PC-3 (cell line): ENCODE measurements around the gene SPC24. TPM values are rescaled to one million over a fixed set of nuclear protein-coding genes. Genes with fewer than 3 reads are reported as not detected.

Source experiments
- ATAC-seq: fragments of 200-7000 bp; cut with Tn5 transposase; 2 replicates; pipeline ENCODE4 v1.9.1; 2020; ENCODE audit warnings: mild to moderate bottlenecking, moderate library complexity
- BruUV-seq: library from RNA; stranded (reverse); fragments of 400-500 nt; replicated peaks from 2 replicates; lab custom pipeline; 2021; lab: Mats Ljungman, UMichigan
- CTCF ChIA-PET: fragments of 300-600 bp; sonication (Branson Sonifier 250); formaldehyde crosslinking; loops from one replicate; lab custom pipeline; 2022; ENCODE audit warnings: antibody characterized with exemption; lab: Charles Lee
- POLR2A ChIA-PET: fragments of 300-600 bp; sonication (Branson Sonifier 250); formaldehyde crosslinking; loops from one replicate; lab custom pipeline; 2022; ENCODE audit warnings: antibody characterized with exemption; ENCODE audit not compliant: unreplicated experiment; lab: Charles Lee
- DNase-seq: peaks from one replicate; pipeline ENCODE4 v3.0.0-alpha.2; 2015
- H2AFZ ChIP-seq: fragments of 300-600 bp; sonication (generic); 2 replicates; pipeline ENCODE4 v1.6.0; 2016; ENCODE audit warnings: antibody characterized with exemption, low read length
- H3F3A ChIP-seq: fragments of 300-600 bp; sonication (generic); one replicate; pipeline ENCODE4 v1.6.0; 2017; ENCODE audit warnings: antibody characterized with exemption, low read length, control low read depth, mild to moderate bottlenecking; ENCODE audit not compliant: unreplicated experiment
- H3K27ac ChIP-seq: fragments of 300-600 bp; sonication (generic); 2 replicates; pipeline ENCODE4 v1.5.1; 2016; ENCODE audit warnings: mild to moderate bottlenecking, low read length
- H3K27me3 ChIP-seq: fragments of 300-600 bp; sonication (generic); 2 replicates; pipeline ENCODE4 v1.6.1; 2016; ENCODE audit warnings: low read length, mixed read lengths
- H3K36me3 ChIP-seq: fragments of 300-600 bp; sonication (generic); 2 replicates; pipeline ENCODE4 v1.6.1; 2016; ENCODE audit warnings: low read depth, mixed run types, low read length, mixed read lengths
- H3K4me1 ChIP-seq: fragments of 300-600 bp; sonication (generic); 2 replicates; pipeline ENCODE4 v1.5.1; 2016; ENCODE audit warnings: low read length; ENCODE audit not compliant: insufficient read depth
- H3K4me2 ChIP-seq: fragments of 300-600 bp; sonication (generic); 2 replicates; pipeline ENCODE4 v1.6.0; 2016; ENCODE audit warnings: low read length
- H3K4me3 ChIP-seq: fragments of 300-600 bp; sonication (generic); 2 replicates; pipeline ENCODE4 v1.5.1; 2016; ENCODE audit warnings: mild to moderate bottlenecking, low read length, mixed read lengths
- H3K79me2 ChIP-seq: fragments of 300-600 bp; sonication (generic); 2 replicates; pipeline ENCODE4 v1.6.1; 2017; ENCODE audit warnings: low read length, mixed read lengths
- H3K9ac ChIP-seq: fragments of 300-600 bp; sonication (generic); 2 replicates; pipeline ENCODE4 v1.6.0; 2016; ENCODE audit warnings: mild to moderate bottlenecking, low read length
- H3K9me2 ChIP-seq: fragments of 300-600 bp; sonication (generic); replicated peaks from 2 replicates; pipeline ENCODE4 v1.6.1; 2016; ENCODE audit warnings: mixed run types, low read length, mixed read lengths
- H3K9me3 ChIP-seq: fragments of 300-600 bp; sonication (generic); 2 replicates; pipeline ENCODE4 v1.6.1; 2016; ENCODE audit warnings: low read length, mixed read lengths
- H4K20me1 ChIP-seq: fragments of 300-600 bp; sonication (generic); 2 replicates; pipeline ENCODE4 v1.6.1; 2016; ENCODE audit warnings: low read length, mixed read lengths
- EZH2 ChIP-seq: fragments of 300-600 bp; sonication (generic); IDR thresholded peaks from one replicate; pipeline ENCODE4 v1.6.1; 2017; ENCODE audit warnings: antibody characterized with exemption, mild to moderate bottlenecking, low read length; ENCODE audit not compliant: unreplicated experiment
- EZH2phosphoT487 ChIP-seq: fragments of 300-600 bp; sonication (generic); IDR thresholded peaks from 2 replicates; pipeline ENCODE4 v1.6.1; 2018; ENCODE audit warnings: mild to moderate bottlenecking, antibody characterized with exemption, low read length, borderline replicate concordance
- intact Hi-C: fragments of 100-400 bp; cut with micrococcal nuclease; formaldehyde crosslinking; loops from 2 replicates; pipeline ENCODE4 v1.9.0; 2023
- microRNA-seq: library from miRNA; unstranded; fragments of <30 nt; microRNA quantifications from one replicate; pipeline ENCODE4 v1.1.0, GENCODE V29; 2020; ENCODE audit not compliant: unreplicated experiment
- total RNA-seq: library from RNA; depleted of rRNA; stranded (reverse); fragments of >200 nt; gene quantifications from 2 replicates; pipeline ENCODE4 v1.2.3, GENCODE V29; 2014; rRNA removed
- TF ChIP-seq, protein P1 (sequence below): fragments of 300-600 bp; sonication (generic); conservative IDR thresholded peaks from 2 replicates; pipeline ENCODE4 v1.5.1; 2017; ENCODE audit warnings: antibody characterized with exemption, low read depth, mild to moderate bottlenecking, low read length

SPC24 gene
- total RNA-seq, 1 experiment from 2014 or later: 142 TPM

DNA sequence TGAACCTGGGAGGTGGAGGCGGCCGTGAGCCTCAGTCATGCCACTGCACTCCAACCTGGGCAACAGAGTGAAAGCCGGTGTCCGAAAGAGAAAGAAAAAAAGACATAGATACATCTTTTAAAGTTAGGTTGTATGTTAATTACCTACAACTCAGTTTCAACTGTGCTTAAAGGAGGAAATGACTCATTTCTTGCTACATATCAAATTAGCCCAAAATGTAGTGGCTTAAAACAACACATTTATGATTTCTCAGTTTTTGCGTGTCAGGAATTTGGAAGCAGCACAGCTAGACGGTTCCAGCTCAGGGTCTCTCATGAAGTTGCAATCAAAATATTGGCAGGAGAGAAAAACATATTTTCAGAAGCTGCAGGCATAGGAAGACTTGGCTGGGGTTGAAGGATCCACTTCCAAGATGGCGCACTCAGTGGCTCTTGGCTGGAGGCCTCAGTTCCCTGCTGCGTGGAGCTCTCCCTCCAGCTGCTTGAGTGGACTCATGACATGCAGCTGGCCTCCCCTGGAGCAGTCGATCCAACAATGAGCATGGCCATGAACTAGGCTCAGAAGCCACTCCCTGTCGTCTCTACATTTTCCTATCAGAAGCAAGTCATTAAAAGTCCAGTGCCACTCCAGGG is 59.3 kb downstream of the SPC24 start:
- no peaks in the 10 kb centered on the region for H3K27me3 ChIP-seq
- intact Hi-C loops: no loop called here
- ChIA-PET POLR2A (interaction anchor here (0.6 to 0.7 kb wide), 4 partner anchors 11 to 34 kb away, joined by 3 to 10 read pairs (median 6); no protein-coding TSS in a partner anchor), CTCF (no interaction called here)
- H3K9me3 ChIP-seq: no peaks in the 10 kb centered on the region
- TF ChIP-seq EZH2phosphoT487 (no peak), EZH2 (no peak)
- TF ChIP-seq, protein P1, sequence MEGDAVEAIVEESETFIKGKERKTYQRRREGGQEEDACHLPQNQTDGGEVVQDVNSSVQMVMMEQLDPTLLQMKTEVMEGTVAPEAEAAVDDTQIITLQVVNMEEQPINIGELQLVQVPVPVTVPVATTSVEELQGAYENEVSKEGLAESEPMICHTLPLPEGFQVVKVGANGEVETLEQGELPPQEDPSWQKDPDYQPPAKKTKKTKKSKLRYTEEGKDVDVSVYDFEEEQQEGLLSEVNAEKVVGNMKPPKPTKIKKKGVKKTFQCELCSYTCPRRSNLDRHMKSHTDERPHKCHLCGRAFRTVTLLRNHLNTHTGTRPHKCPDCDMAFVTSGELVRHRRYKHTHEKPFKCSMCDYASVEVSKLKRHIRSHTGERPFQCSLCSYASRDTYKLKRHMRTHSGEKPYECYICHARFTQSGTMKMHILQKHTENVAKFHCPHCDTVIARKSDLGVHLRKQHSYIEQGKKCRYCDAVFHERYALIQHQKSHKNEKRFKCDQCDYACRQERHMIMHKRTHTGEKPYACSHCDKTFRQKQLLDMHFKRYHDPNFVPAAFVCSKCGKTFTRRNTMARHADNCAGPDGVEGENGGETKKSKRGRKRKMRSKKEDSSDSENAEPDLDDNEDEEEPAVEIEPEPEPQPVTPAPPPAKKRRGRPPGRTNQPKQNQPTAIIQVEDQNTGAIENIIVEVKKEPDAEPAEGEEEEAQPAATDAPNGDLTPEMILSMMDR: no peak
- DNase-seq (peak; percentile 35), ATAC-seq (no peak)
- H3K4me3 ChIP-seq: peak overlapping the region; percentile 24
- H2AFZ ChIP-seq: no peak overlapping the region
- BruUV-seq: no TSS peak
- peak overlapping the region; percentile 93 for H3K27ac ChIP-seq
- peaks cover 68% of the 10 kb centered on the region for H4K20me1 ChIP-seq
- H3K9ac ChIP-seq: peak overlapping the region; percentile 69
- peaks cover 15% of the 10 kb centered on the region for H3F3A ChIP-seq
- H3K9me2 ChIP-seq: no peaks in the 10 kb centered on the region
- H3K36me3 ChIP-seq: peaks cover 64% of the 10 kb centered on the region
- peaks cover 41% of the 10 kb centered on the region for H3K4me1 ChIP-seq
- H3K79me2 ChIP-seq: peaks cover 92% of the 10 kb centered on the region
- H3K4me2 ChIP-seq: peak overlapping the region; percentile 68

Small RNA genes within 50 kb of the gene (microRNA-seq; reads per million reads assigned to microRNA genes)
- 6.5 reads per million, percentile 29 among the genes with 10 or more reads in this experiment for gene MIR6886

Other genes starting within 250 kb of the SPC24 start
- gene YIPF2, start 227.1 kb downstream of the SPC24 start, total RNA-seq: 126 and 131 TPM in 2 replicates
- gene TIMM29, start 227.0 kb downstream of the SPC24 start, total RNA-seq: 60.7 and 90.1 TPM in 2 replicates
- gene SMARCA4, start 194.8 kb downstream of the SPC24 start, total RNA-seq: 197 and 316 TPM in 2 replicates
- 302 and 349 TPM in 2 replicates for gene LDLR, start 66.3 kb downstream of the SPC24 start, total RNA-seq
- 96.6 and 98.4 TPM in 2 replicates for gene KANK2, start 41.8 kb upstream of the SPC24 start, total RNA-seq
- gene ANGPTL8, start 83.8 kb upstream of the SPC24 start, total RNA-seq: not detected in 2 replicates
- 28.0 and 29.4 TPM in 2 replicates for gene DOCK6, start 106.7 kb upstream of the SPC24 start, total RNA-seq
- not detected in 2 replicates for gene TSPAN16, start 140.4 kb upstream of the SPC24 start, total RNA-seq
- 34.4 and 37.9 TPM in 2 replicates for gene RAB3D, start 183.9 kb upstream of the SPC24 start, total RNA-seq
- 202 and 224 TPM in 2 replicates for gene TMEM205, start 190.5 kb upstream of the SPC24 start, total RNA-seq
- gene CCDC159, start 190.7 kb upstream of the SPC24 start, total RNA-seq: 10.3 and 14.5 TPM in 2 replicates
- gene PLPPR2, start 199.7 kb upstream of the SPC24 start, total RNA-seq: 38.0 and 51.2 TPM in 2 replicates
- 5.2 and 6.1 TPM in 2 replicates for gene SWSAP1, start 218.9 kb upstream of the SPC24 start, total RNA-seq
- gene EPOR, start 228.5 kb upstream of the SPC24 start, total RNA-seq: 23.0 and 23.2 TPM in 2 replicates